Measurements from ENCODE around the gene RELB.

DNA sequence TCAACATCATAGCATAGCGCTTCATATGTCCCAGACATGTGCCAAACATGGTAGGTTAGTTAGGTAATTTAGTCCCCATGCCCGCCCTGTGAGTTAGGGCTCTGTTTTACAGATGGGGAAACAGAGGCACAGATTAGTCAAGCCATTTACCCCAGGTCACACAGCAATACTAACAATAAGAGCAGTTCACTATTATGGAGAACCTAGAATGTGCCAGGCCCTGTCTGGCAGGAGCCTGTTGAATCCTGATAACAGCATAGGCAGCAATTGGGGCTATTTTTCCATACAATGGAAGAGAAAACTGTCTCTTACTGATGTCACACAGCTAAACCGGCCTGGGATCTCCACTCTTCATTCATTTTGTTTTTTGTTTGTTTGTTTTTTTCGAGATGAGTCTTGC, 85.2 kb downstream of the RELB start:
- no peak for TF ChIP-seq POLR2A (IDR thresholded peaks at IDR 0.05; ENCODE audit: low read depth, low read length)
- TF ChIP-seq, protein P1, sequence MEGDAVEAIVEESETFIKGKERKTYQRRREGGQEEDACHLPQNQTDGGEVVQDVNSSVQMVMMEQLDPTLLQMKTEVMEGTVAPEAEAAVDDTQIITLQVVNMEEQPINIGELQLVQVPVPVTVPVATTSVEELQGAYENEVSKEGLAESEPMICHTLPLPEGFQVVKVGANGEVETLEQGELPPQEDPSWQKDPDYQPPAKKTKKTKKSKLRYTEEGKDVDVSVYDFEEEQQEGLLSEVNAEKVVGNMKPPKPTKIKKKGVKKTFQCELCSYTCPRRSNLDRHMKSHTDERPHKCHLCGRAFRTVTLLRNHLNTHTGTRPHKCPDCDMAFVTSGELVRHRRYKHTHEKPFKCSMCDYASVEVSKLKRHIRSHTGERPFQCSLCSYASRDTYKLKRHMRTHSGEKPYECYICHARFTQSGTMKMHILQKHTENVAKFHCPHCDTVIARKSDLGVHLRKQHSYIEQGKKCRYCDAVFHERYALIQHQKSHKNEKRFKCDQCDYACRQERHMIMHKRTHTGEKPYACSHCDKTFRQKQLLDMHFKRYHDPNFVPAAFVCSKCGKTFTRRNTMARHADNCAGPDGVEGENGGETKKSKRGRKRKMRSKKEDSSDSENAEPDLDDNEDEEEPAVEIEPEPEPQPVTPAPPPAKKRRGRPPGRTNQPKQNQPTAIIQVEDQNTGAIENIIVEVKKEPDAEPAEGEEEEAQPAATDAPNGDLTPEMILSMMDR (IDR thresholded peaks at IDR 0.05; ENCODE audit: extremely low read depth in 1 of 2, insufficient read depth in 1 of 2, low read depth in 1 of 2, low read length in 2 of 2) = no peak
- no peak for TF ChIP-seq EZH2 (IDR thresholded peaks at IDR 0.05; ENCODE audit: borderline replicate concordance, low read depth, low read length, severe bottlenecking)
- TF ChIP-seq, protein P2, sequence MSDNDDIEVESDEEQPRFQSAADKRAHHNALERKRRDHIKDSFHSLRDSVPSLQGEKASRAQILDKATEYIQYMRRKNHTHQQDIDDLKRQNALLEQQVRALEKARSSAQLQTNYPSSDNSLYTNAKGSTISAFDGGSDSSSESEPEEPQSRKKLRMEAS (IDR thresholded peaks at IDR 0.05; ENCODE audit: insufficient read depth, insufficient read length) = no peak
- no peak for TF ChIP-seq MYC (IDR thresholded peaks at IDR 0.05; ENCODE audit: low read depth, low read length)
- no peak for TF ChIP-seq POLR2AphosphoS5 (IDR thresholded peaks at IDR 0.05; ENCODE audit: insufficient read depth, low read depth, low read length)
- no peak for TF ChIP-seq FOS (IDR thresholded peaks at IDR 0.05; ENCODE audit: borderline replicate concordance, insufficient read depth, low read length)
- TF ChIP-seq JUN (IDR thresholded peaks at IDR 0.05; ENCODE audit: borderline replicate concordance, insufficient read depth, insufficient read length, low read depth) = no peak
- no peak for TF ChIP-seq GATA2 (IDR thresholded peaks at IDR 0.05; ENCODE audit: insufficient read depth, insufficient read length, low read depth, low read length)
